H1 (cell line): ENCODE results near the gene GRIA4. TPM values are rescaled to one million over a fixed set of nuclear protein-coding genes. Genes with fewer than 3 reads are reported as not detected.

ENCODE experiments used
- CTCF ChIA-PET: fragments of 300-600 bp; sonication (Branson Sonifier 250); formaldehyde crosslinking; loops from one replicate; lab custom pipeline; 2021; ENCODE audit not compliant: partially characterized antibody; lab: Charles Lee
- POLR2A ChIA-PET: fragments of 300-600 bp; sonication (Branson Sonifier 250); formaldehyde crosslinking; loops from one replicate; lab custom pipeline; 2021; ENCODE audit warnings: inconsistent platforms; ENCODE audit not compliant: partially characterized antibody; lab: Charles Lee
- DNase-seq, 2 experiments: peaks; one replicate each; pipeline versions ENCODE4 v3.0.0 to v3.0.0-alpha.2; 2010 to 2022; ENCODE audit warnings: low spot score in 2 of 2, low read depth in 1 of 2, mixed read lengths in 1 of 2
- FAIRE-seq: peaks from 2 replicates; lab custom pipeline; 2011; peaks lifted over from hg19 to GRCh38; lab: Jason Lieb, UNC
- H2AFZ ChIP-seq: 2 replicates; pipeline ENCODE4 v1.8.1; 2012; ENCODE audit warnings: low read length, inconsistent platforms
- H2AK5ac ChIP-seq: 2 replicates; pipeline ENCODE4 v1.6.1; 2013; ENCODE audit warnings: low read depth, low read length
- H2BK120ac ChIP-seq: replicated peaks from 2 replicates; pipeline ENCODE3; 2013; ENCODE audit warnings: low read depth, low read length, inconsistent platforms
- H2BK12ac ChIP-seq: 2 replicates; pipeline ENCODE4 v1.6.1; 2013; ENCODE audit warnings: low read depth, low read length
- H2BK15ac ChIP-seq: 2 replicates; pipeline ENCODE4 v1.6.1; 2013; ENCODE audit warnings: low read length
- H2BK20ac ChIP-seq: 2 replicates; pipeline ENCODE4 v1.6.1; 2013; ENCODE audit warnings: low read length
- H2BK5ac ChIP-seq: 2 replicates; pipeline ENCODE4 v1.6.1; 2013; ENCODE audit warnings: low read depth, low read length
- H3K14ac ChIP-seq: 2 replicates; pipeline ENCODE4 v1.6.1; 2013; ENCODE audit warnings: inconsistent platforms; ENCODE audit not compliant: insufficient read length
- H3K18ac ChIP-seq: 2 replicates; pipeline ENCODE4 v1.6.1; 2013; ENCODE audit warnings: low read length; ENCODE audit errors: extremely low read depth
- H3K23ac ChIP-seq: 2 replicates; pipeline ENCODE4 v1.6.1; 2013; ENCODE audit warnings: inconsistent platforms; ENCODE audit not compliant: insufficient read length
- H3K23me2 ChIP-seq: 2 replicates; pipeline ENCODE4 v1.6.1; 2013; ENCODE audit warnings: low read depth, low read length
- H3K27ac ChIP-seq: 2 replicates; pipeline ENCODE4 v1.6.1; 2011; ENCODE audit warnings: low read depth, low read length, inconsistent platforms
- H3K27me3 ChIP-seq, 4 experiments: replicated peaks in 1 of 4; 1 replicate in 1 of 4; 2 replicates in 3 of 4; pipeline versions ENCODE4 v1.6.1 to v1.8.1; 2011 to 2013; ENCODE audit warnings: low read length in 3 of 4, mild to moderate bottlenecking in 3 of 4, inconsistent platforms in 2 of 4, mixed read lengths in 2 of 4, moderate library complexity in 1 of 4; ENCODE audit not compliant: control insufficient read depth in 3 of 4, insufficient read depth in 3 of 4; ENCODE audit errors: extremely low read depth in 1 of 4
- H3K36me3 ChIP-seq, 4 experiments: 2 replicates each; pipeline versions ENCODE4 v1.6.1 to v1.8.1; 2011 to 2013; ENCODE audit warnings: mild to moderate bottlenecking in 4 of 4, low read length in 3 of 4, moderate library complexity in 2 of 4, control low read depth in 1 of 4, inconsistent platforms in 1 of 4; ENCODE audit not compliant: insufficient read depth in 4 of 4, control insufficient read depth in 2 of 4
- H3K4ac ChIP-seq: replicated peaks from 2 replicates; pipeline ENCODE3; 2013; ENCODE audit warnings: low read length, low read depth, mixed read lengths, inconsistent platforms; ENCODE audit not compliant: insufficient read length
- H3K4me1 ChIP-seq, 4 experiments: replicated peaks in 1 of 4; 1 replicate in 1 of 4; 2 replicates in 3 of 4; pipeline versions ENCODE4 v1.6.1 to v1.8.1; 2011 to 2013; ENCODE audit warnings: low read length in 3 of 4, inconsistent platforms in 2 of 4, mixed read lengths in 1 of 4; ENCODE audit not compliant: insufficient read depth in 4 of 4, control insufficient read depth in 3 of 4
- H3K4me2 ChIP-seq, 2 experiments: 2 replicates each; pipeline versions ENCODE4 v1.6.1 to v1.8.1; 2011 to 2013; ENCODE audit warnings: low read depth in 2 of 2, low read length in 2 of 2, control low read depth in 1 of 2, inconsistent platforms in 1 of 2, mild to moderate bottlenecking in 1 of 2; ENCODE audit not compliant: insufficient read depth in 1 of 2
- H3K4me3 ChIP-seq, 4 experiments: fragments of 200-600, 300-600 bp in 1 of 4; sonication (generic), shearing (Covaris generic), sonication (Bioruptor Twin) in 1 of 4; 2 replicates each; pipeline versions ENCODE4 v1.5.1 to v1.8.1; 2011 to 2016; ENCODE audit warnings: low read length in 4 of 4, low read depth in 3 of 4, control low read depth in 2 of 4, inconsistent platforms in 2 of 4, mild to moderate bottlenecking in 2 of 4, mixed read lengths in 1 of 4, moderate library complexity in 1 of 4; ENCODE audit not compliant: insufficient read depth in 2 of 4; ENCODE audit errors: extremely low read depth in 1 of 4
- H3K56ac ChIP-seq: replicated peaks from 2 replicates; pipeline ENCODE3; 2013; ENCODE audit warnings: low read depth, mild to moderate bottlenecking, mixed read lengths, low read length, inconsistent platforms; ENCODE audit not compliant: insufficient read length
- H3K79me1 ChIP-seq: 2 replicates; pipeline ENCODE4 v1.6.1; 2013; ENCODE audit warnings: low read depth, low read length, control low read depth
- H3K79me2 ChIP-seq, 2 experiments: 2 replicates each; pipeline versions ENCODE4 v1.6.1 to v1.8.1; 2012 to 2013; ENCODE audit warnings: low read length in 2 of 2, mild to moderate bottlenecking in 2 of 2, inconsistent platforms in 1 of 2; ENCODE audit not compliant: insufficient read depth in 2 of 2, control insufficient read depth in 1 of 2
- H3K9ac ChIP-seq, 4 experiments: replicated peaks in 1 of 4; 1 replicate in 1 of 4; 2 replicates in 3 of 4; pipeline versions ENCODE4 v1.6.1 to v1.8.1; 2011 to 2013; ENCODE audit warnings: low read depth in 3 of 4, low read length in 3 of 4, control low read depth in 2 of 4, mild to moderate bottlenecking in 2 of 4, moderate library complexity in 2 of 4, inconsistent platforms in 1 of 4; ENCODE audit errors: extremely low read depth in 1 of 4
- H3K9me3 ChIP-seq, 2 experiments: 2 replicates each; pipeline versions ENCODE4 v1.6.1 to v1.8.1; 2012 to 2013; ENCODE audit warnings: mild to moderate bottlenecking in 2 of 2, moderate library complexity in 2 of 2, control low read depth in 1 of 2, inconsistent platforms in 1 of 2, low read depth in 1 of 2, low read length in 1 of 2, mixed read lengths in 1 of 2; ENCODE audit not compliant: insufficient read depth in 2 of 2
- H4K20me1 ChIP-seq, 2 experiments: replicated peaks in 1 of 2; 2 replicates each; pipeline versions ENCODE3 to v1.8.1; 2011 to 2013; ENCODE audit warnings: inconsistent platforms in 2 of 2, low read length in 2 of 2, mild to moderate bottlenecking in 1 of 2; ENCODE audit not compliant: insufficient read depth in 2 of 2, control insufficient read depth in 1 of 2
- H4K5ac ChIP-seq: 2 replicates; pipeline ENCODE4 v1.6.1; 2013; ENCODE audit warnings: low read length, low read depth, mixed read lengths, inconsistent platforms; ENCODE audit not compliant: insufficient read length
- H4K8ac ChIP-seq: 2 replicates; pipeline ENCODE4 v1.8.0; 2013; ENCODE audit warnings: mild to moderate bottlenecking, moderate library complexity, low read length, inconsistent platforms; ENCODE audit not compliant: insufficient read depth; ENCODE audit errors: extremely low read depth
- H4K91ac ChIP-seq: replicated peaks from 2 replicates; pipeline ENCODE3; 2013; ENCODE audit warnings: low read length, mixed read lengths, inconsistent platforms; ENCODE audit not compliant: insufficient read length
- CBX5 ChIP-seq: fragments of 300-800, 300-1000 bp; sonication (generic); IDR thresholded peaks from 2 replicates; pipeline ENCODE4 v1.7.1; 2016; ENCODE audit warnings: antibody characterized with exemption, low read length, low read depth
- JUND ChIP-seq: IDR thresholded peaks from 2 replicates; pipeline ENCODE4 v1.6.1; 2011; ENCODE audit warnings: mild to moderate bottlenecking, improper control_type of control experiment, low read length
- NANOG ChIP-seq: IDR thresholded peaks from 2 replicates; pipeline ENCODE4 v1.6.1; 2011; ENCODE audit warnings: low read length, low read depth, mild to moderate bottlenecking, inconsistent platforms; ENCODE audit not compliant: insufficient read depth, poor library complexity, severe bottlenecking
- NRF1 ChIP-seq: IDR thresholded peaks from 2 replicates; pipeline ENCODE4 v1.6.1; 2011; ENCODE audit warnings: mild to moderate bottlenecking, low read depth, low read length, improper control_type of control experiment
- SRF ChIP-seq: IDR thresholded peaks from 2 replicates; pipeline ENCODE4 v1.6.1; 2011; ENCODE audit warnings: mild to moderate bottlenecking, low read depth, low read length, moderate library complexity
- polyA plus RNA-seq, 7 experiments: library from polyadenylated mRNA; depleted of rRNA in 3 of 7; stranded (reverse) in 5 of 7; unstranded in 2 of 7; fragments of >200 nt in 5 of 7; fragments of 200-250 nt in 2 of 7; gene quantifications; 1 replicate in 5 of 7; 2 replicates in 1 of 7; 4 replicates in 1 of 7; pipeline versions ENCODE4 v1.2.1 to v1.2.3, GENCODE V29; 2011 to 2013; ENCODE audit warnings: missing spikeins in 2 of 7, mixed read lengths in 2 of 7
- total RNA-seq: library from RNA; stranded (reverse); fragmentation: NEBNext Ultra II Directional; extraction: Animal tissue kit (Norgen Biotek cat#: 25700); gene quantifications from 2 replicates; pipeline ENCODE4 v1.2.1, GENCODE V29; 2021
- TF ChIP-seq, protein P1 (sequence below): IDR thresholded peaks from 2 replicates; pipeline ENCODE4 v1.6.1; 2012; ENCODE audit warnings: inconsistent platforms

Gene GRIA4
- total and polyA plus RNA-seq, 2 of the 8 experiments (the other 6 are each of a cell fraction or from before 2014, with no cell fraction given): 12.5 to 21.8 TPM

DNA sequence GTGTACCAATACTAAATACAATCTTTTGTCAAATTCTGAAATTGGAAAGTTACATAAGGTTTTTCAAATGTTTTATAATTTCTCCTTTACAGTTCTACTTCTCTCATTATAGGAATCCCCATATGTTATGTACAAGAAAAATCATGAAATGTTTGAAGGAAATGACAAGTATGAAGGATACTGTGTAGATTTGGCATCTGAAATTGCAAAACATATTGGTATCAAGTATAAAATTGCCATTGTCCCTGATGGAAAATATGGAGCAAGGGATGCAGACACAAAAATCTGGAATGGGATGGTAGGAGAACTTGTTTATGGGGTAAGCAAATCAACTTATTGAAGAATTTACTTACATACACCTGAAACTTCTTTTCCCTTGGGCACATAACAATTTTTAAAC lies 308.7 kb downstream of the GRIA4 start:
- no peaks in the 10 kb centered on the region for H3K79me1 ChIP-seq
- no peak overlapping the region for H3K4me2 ChIP-seq
- no peaks in the 10 kb centered on the region; the same call in 1 of the 2 replicates for H3K23me2 ChIP-seq
- H4K91ac ChIP-seq: no peak overlapping the region
- H3K9ac ChIP-seq: no peak overlapping the region
- H2AFZ ChIP-seq: no peak overlapping the region
- no peak overlapping the region for H2BK15ac ChIP-seq
- no peak overlapping the region for H2BK12ac ChIP-seq
- ChIA-PET CTCF (no interaction called here), POLR2A (no interaction called here)
- H3K4ac ChIP-seq: no peak overlapping the region
- H3K14ac ChIP-seq: no peak overlapping the region
- H3K4me1 ChIP-seq: peaks cover 0 to 6% (median 0%) of the 10 kb centered on the region in 4 experiments; a peak in 2 of 7 replicates
- no peaks in the 10 kb centered on the region for H3K9me3 ChIP-seq
- no peaks in the 10 kb centered on the region for H4K20me1 ChIP-seq
- H2BK120ac ChIP-seq: no peak overlapping the region
- H2BK20ac ChIP-seq: no peak overlapping the region
- H4K5ac ChIP-seq: no peak overlapping the region
- no peaks in the 10 kb centered on the region for H3K79me2 ChIP-seq
- no peak overlapping the region for H4K8ac ChIP-seq
- H3K56ac ChIP-seq: no peak overlapping the region
- H3K23ac ChIP-seq: no peak overlapping the region
- DNase-seq (no peak), FAIRE-seq (no peak)
- H2AK5ac ChIP-seq: no peak overlapping the region
- no peak overlapping the region for H3K27ac ChIP-seq
- H3K18ac ChIP-seq: no peak overlapping the region
- H3K27me3 ChIP-seq: no peaks in the 10 kb centered on the region
- H3K36me3 ChIP-seq: no peaks in the 10 kb centered on the region
- H2BK5ac ChIP-seq: no peak overlapping the region
- H3K4me3 ChIP-seq: no peak overlapping the region
- TF ChIP-seq CBX5: no peak
- TF ChIP-seq SRF: no peak
- TF ChIP-seq NRF1: no peak
- TF ChIP-seq NANOG: no peak
- TF ChIP-seq, protein P1, sequence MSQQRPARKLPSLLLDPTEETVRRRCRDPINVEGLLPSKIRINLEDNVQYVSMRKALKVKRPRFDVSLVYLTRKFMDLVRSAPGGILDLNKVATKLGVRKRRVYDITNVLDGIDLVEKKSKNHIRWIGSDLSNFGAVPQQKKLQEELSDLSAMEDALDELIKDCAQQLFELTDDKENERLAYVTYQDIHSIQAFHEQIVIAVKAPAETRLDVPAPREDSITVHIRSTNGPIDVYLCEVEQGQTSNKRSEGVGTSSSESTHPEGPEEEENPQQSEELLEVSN: no peak
- no peak for TF ChIP-seq JUND
